Inferior parietal cortex (tissue), 1 donor: Measurements from ENCODE around the gene CAMTA1.
"Not testable (repeated sequence)": the region's sequence is repeated elsewhere in the genome, so short reads cannot be mapped to it uniquely, and the experiment has no call there.

Experiments used
- DNase-seq: peaks from one replicate; pipeline ENCODE4 v3.0.0-alpha.2; 2016; ENCODE audit errors: extremely low spot score

CAMTA1 gene

DNA sequence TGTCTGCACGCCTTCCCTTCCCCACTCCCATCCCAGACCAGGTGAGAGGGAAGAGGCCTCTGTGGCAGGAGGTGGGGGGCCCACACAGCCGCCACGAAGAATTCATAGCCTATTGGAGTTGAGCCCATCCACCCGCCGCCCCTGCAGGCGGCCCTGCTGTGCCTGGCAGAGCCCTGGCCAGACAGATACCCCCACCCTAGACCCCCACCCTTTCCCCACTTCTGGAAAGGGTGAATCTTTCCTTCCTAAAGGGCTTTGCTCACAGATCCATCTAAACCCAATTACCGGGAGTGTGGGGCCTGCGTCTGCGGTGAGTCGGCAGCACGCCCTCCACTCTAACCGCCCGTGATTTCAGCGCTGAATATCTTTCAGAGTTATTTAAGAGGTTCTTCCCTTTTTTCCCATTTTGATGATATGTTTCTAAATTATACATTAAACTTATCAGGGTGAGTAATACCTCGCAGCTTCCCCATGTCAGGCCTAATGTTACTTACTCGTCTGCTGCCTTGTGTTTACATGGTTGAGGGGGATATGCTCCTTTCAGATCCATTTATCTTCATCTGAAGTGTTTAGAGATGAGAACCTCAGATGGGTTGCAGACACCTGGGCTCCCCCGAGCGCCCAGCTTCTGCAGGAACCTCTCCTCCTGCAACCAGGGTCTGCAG, 802.0 kb downstream of the CAMTA1 start:
- no peak for DNase-seq

DNA sequence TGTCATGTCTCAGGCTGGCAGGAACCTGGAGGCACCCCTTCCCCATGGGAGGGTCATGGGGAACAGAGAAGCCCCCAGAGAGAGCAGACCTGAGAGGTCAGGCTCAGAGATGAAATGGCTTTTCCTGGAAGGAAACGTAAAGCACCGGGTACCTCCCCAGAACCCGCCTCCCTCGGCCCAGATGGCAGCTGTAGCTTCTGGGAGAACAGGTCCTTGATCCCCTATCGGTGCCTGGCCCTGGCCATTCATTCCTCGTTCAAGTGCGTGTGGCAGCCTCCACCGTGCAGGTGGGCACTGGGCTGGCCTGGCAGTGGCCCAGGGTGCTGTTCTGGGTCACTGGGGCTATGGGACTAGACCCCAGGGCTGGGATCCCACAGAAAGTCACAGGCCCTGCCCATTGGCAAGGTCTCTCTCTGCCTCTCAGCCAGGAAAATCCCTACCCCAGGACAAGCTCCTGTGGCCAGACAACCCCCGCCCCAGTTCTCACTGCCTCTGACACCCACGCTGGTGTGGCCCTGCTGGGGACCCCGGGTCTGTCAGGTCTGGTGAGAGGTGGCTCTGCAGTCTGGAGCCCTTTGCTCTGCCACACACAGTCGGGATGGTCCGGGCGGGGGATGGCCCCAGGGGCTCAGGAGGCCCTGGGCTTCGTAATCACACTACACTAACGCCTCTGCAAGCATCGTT, 802.7 kb downstream of the CAMTA1 start:
- no peak for DNase-seq

DNA sequence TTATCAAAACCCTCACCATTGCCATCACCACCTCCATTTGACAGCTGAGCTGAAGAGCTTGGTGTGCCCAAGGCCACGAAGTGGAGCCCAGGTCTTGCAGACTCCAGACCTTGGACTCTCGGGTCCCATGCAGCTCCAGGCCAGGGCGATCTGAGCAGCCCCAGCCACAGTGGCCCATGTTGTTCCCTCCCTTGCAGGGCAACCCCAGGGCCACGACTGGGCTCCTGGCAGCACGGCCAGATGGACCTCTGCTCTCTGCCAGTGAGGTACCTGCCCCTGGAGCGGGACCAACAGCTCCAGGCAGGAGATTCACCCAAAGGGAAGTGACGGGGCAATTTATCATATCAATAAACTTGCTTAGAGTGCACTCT, 803.2 kb downstream of the CAMTA1 start:
- no peak for DNase-seq

GRCh38 chr1:7589080-7589735, 804.0 kb downstream of the CAMTA1 start:
- DNase-seq = no peak

DNA sequence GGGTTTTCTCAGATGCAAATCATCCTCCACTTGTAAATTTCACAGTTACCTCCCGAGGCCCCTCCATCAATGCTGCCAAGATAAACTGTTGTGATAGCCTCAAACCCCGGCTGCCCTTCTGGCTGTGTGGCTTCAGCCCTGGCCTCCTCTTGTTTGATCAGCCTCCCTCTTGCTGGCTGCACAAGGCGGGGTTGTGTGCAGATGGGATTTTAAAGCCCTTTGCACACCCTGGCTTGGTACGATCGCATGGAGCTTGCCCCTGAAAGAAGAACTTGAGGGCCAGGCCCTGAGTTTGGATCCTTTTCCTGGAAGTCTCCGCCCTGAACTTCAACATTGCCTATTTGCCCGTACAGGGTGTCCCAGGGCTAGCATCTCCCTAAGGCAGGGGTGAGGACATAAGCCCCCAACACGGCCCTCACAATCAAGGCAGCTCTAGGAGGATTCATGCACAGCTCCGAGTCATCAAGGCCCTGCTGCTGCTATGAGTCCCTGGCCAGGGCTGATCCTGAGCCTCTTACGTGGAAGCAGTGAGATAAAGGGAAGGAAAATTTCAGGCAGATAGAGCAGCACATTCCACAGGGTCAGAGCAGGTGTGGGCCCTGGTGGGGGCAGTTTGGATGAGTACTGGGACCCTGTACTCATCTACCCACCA, 804.6 kb downstream of the CAMTA1 start:
- no peak for DNase-seq

DNA sequence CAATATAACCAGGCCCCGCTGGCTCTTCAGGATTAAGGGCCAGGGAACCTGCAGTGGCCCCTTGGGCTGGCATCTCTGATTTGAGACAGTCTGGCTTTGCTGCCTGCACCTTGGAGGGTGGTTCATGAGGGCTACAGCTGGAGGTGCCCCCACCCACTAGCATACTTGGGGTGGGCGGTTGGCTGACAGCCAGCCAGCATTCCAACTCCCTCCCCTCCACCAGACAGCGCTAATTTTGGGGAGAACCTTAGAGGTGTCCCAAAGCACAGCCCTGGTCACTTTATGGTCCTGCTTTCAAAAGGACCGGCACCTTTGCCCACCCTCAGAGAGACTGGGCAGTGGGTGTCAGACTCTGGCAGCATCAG, 805.2 kb downstream of the CAMTA1 start:
- DNase-seq = no peak

DNA sequence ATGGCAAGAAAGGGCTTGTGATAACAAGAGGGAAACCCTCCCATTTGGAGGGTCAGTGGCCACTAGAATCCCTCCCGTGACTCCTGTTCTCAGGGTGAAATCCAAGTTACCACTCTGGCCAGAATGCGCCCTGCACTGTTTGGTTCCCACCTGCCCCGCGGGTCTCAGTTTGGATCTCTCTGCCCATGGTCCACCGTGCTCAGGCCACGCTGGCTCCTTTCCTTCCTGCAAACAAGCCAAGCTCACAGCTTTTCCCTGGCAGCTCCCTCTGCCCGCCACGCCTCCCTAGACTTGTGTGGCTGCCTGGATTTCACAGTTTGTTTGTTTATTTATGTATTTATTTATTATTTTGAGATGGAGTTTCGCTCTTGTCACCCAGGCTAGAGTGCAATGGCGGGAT, 806.3 kb downstream of the CAMTA1 start:
- no peak for DNase-seq

GRCh38 chr1:7592120-7592798, 807.0 kb downstream of the CAMTA1 start:
- no peak for DNase-seq

DNA sequence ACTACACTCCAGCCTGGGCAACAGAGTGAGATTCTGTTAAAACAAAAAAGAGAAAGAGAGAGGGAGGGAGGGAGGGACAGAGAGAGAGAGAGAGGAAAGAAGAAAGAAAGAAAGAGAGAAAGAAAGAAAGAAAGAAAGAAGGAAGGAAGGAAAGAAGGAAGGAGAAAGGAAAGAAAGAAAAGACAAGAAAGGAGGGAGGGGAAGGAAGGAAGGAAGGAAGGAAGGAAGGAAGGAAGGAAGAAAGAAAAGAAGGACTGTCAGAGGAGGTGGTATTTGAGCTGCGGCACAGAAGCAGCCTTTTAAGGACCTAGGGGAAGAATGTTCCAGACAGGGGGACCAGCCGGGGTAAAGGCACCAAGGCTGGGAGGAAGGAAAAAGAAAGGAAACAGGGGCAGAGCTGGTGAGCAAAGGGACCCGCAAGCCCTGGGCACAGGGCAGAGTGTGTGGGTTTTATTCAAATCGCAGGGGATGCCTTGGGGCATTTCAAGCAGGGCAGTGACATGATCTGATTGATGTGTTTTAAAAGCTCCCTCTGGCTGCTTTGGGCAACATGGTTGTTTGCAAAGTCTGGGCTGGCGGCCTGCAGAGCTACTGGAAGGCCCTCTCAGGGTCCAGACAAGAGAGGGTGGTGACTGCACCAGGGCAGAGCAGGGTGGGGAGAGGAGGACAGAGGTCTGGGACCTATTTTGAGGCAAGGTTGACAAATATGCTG, 808.9 kb downstream of the CAMTA1 start:
- DNase-seq = no peak

GRCh38 chr1:7594714-7595295, 809.6 kb downstream of the CAMTA1 start:
- no peak for DNase-seq

- DNase-seq = no peak
Observed at GRCh38 chr1:7595336-7595735, 810.1 kb downstream of the CAMTA1 start.

- no peak for DNase-seq
Observed at GRCh38 chr1:7596126-7596965, 811.1 kb downstream of the CAMTA1 start.

- not testable (repeated sequence) for DNase-seq
Observed at GRCh38 chr1:7598058-7598457, 812.8 kb downstream of the CAMTA1 start.

DNA sequence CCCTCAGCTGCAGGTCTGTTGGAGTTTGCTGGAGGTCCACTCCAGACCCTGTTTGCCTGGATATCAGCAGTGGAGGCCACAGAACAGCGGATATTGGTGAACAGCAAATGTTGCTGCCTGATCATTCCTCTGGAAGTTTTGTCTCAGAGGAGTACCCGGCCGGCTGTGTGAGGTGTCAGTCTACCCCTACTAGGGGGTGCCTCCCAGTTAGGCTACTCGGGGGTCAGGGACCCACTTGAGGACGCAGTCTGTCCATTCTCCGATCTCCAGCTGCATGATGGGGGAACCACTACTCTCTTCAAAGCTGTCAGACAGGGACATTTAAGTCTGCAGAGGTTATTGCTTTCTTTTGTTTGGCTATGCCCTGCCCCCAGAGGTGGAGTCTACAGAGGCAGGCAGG, 819.7 kb downstream of the CAMTA1 start:
- not testable (repeated sequence) for DNase-seq

- DNase-seq = no peak
Observed at GRCh38 chr1:7606096-7606495, 820.8 kb downstream of the CAMTA1 start.

GRCh38 chr1:7607097-7607496, 821.8 kb downstream of the CAMTA1 start:
- no peak for DNase-seq

GRCh38 chr1:7608628-7609305, 823.5 kb downstream of the CAMTA1 start:
- DNase-seq = no peak

- DNase-seq = no peak
Observed at GRCh38 chr1:7609311-7609994, 824.2 kb downstream of the CAMTA1 start.

GRCh38 chr1:7610106-7610731, 825.0 kb downstream of the CAMTA1 start:
- no peak for DNase-seq
